ENCODE results near the gene CBX4. TPM values are rescaled to one million over a fixed set of nuclear protein-coding genes. Genes with fewer than 3 reads are reported as not detected.

CBX4 gene
- total RNA-seq, 6 donors from 2014 or later = 17.0 to 33.3 (median 25.0) TPM

GRCh38 chr17:79849953-79850352 is 10.7 kb upstream of the CBX4 start:
- WGBS, 2 donors = 82 to 89% methylated on average over 6 to 8 of the region's 8 CpGs
- TF ChIP-seq EP300 (IDR thresholded peaks at IDR 0.05) (no peak), POLR2A (IDR thresholded peaks at IDR 0.05) (no peak), POLR2AphosphoS5 (IDR thresholded peaks at IDR 0.05) (no peak), CTCF (IDR thresholded peaks at IDR 0.05) (no peak)
- DNase-seq (no peak), ATAC-seq (ENCODE audit: low FRiP score in 2 of 2) (no peak)
- H3K36me3 ChIP-seq = no peaks in the 10 kb centered on the region
- H3K27me3 ChIP-seq = peaks cover 0 to under 1% (median 0%) of the 10 kb centered on the region in 4 donors
- H3K4me3 ChIP-seq = no peak overlapping the region
- no peak overlapping the region for H3K27ac ChIP-seq
- peaks cover 5 to 16% (median 10%) of the 10 kb centered on the region in 4 donors for H3K4me1 ChIP-seq
- no peaks in the 10 kb centered on the region for H3K9me3 ChIP-seq

GRCh38 chr17:79848370-79848766 is 9.1 kb upstream of the CBX4 start:
- TF ChIP-seq CTCF (IDR thresholded peaks at IDR 0.05) = no peak
- TF ChIP-seq POLR2A (IDR thresholded peaks at IDR 0.05) = no peak
- no peak for TF ChIP-seq EP300 (IDR thresholded peaks at IDR 0.05)
- TF ChIP-seq POLR2AphosphoS5 (IDR thresholded peaks at IDR 0.05) = no peak
- Histone ChIP-seq H3K27ac (no peak overlapping the region), H3K36me3 (no peaks in the 10 kb centered on the region), H3K27me3 (peaks cover 0 to 16% (median 3%) of the 10 kb centered on the region in 4 donors), H3K4me1 (peaks cover 21 to 32% (median 26%) of the 10 kb centered on the region in 4 donors), H3K9me3 (no peaks in the 10 kb centered on the region), H3K4me3 (no peak overlapping the region)
- WGBS, 2 donors = 88 to 93% methylated on average over 8 of the region's 8 CpGs
- no peak for ATAC-seq (ENCODE audit: low FRiP score in 2 of 2)
- no peak for DNase-seq

GRCh38 chr17:79847698-79848369 is 8.6 kb upstream of the CBX4 start:
- peaks cover 0 to 21% (median 9%) of the 10 kb centered on the region in 4 donors for H3K27me3 ChIP-seq
- TF ChIP-seq POLR2A (IDR thresholded peaks at IDR 0.05) = no peak
- TF ChIP-seq CTCF (IDR thresholded peaks at IDR 0.05) = no peak
- no peak for TF ChIP-seq EP300 (IDR thresholded peaks at IDR 0.05)
- TF ChIP-seq POLR2AphosphoS5 (IDR thresholded peaks at IDR 0.05) = no peak
- WGBS, 2 donors = 85 to 90% methylated on average over 12 of the region's 12 CpGs

GRCh38 chr17:79845601-79845949 is 6.3 kb upstream of the CBX4 start:
- WGBS, 2 donors = 32 to 40% methylated on average over 6 to 7 of the region's 7 CpGs
- DNase-seq (peak in 1 of 2 donors; percentile 48), ATAC-seq (ENCODE audit: low FRiP score in 2 of 2) (peak; percentile 36 to 71)
- Histone ChIP-seq H3K4me3 (no peak overlapping the region), H3K4me1 (peaks cover 44 to 54% (median 49%) of the 10 kb centered on the region in 4 donors), H3K27ac (peak overlapping the region in 2 of 4 donors; percentile 52 to 67), H3K36me3 (no peaks in the 10 kb centered on the region), H3K27me3 (peaks cover 0 to 44% (median 29%) of the 10 kb centered on the region in 4 donors), H3K9me3 (no peaks in the 10 kb centered on the region)
- TF ChIP-seq POLR2A (IDR thresholded peaks at IDR 0.05) = peak in 1 of 4 donors; percentile 24
- TF ChIP-seq CTCF (IDR thresholded peaks at IDR 0.05) = no peak

More at GRCh38 chr17:79847698-79848369, 8.6 kb upstream of the CBX4 start:
- no peaks in the 10 kb centered on the region for H3K9me3 ChIP-seq
- no peaks in the 10 kb centered on the region for H3K36me3 ChIP-seq
- peaks cover 25 to 32% (median 26%) of the 10 kb centered on the region in 4 donors for H3K4me1 ChIP-seq
- ATAC-seq (ENCODE audit: low FRiP score in 2 of 2) (no peak), DNase-seq (no peak)
- no peak overlapping the region for H3K27ac ChIP-seq
- H3K4me3 ChIP-seq = no peak overlapping the region

Measured in upper lobe of left lung (tissue), 6 donors.